ENCODE measurements around the gene ZC3H8.

The ZC3H8 gene

GRCh38 chr2:112164876-112165275, 90.0 kb downstream of the ZC3H8 start:
- DNase-seq (ENCODE audit: low read depth) = no peak

- peak; percentile 4 for DNase-seq (ENCODE audit: low read depth)
These were observed 91.3 kb downstream of the ZC3H8 start for GRCh38 chr2:112163541-112163981.

GRCh38 chr2:112162956-112163355, 91.9 kb downstream of the ZC3H8 start:
- DNase-seq (ENCODE audit: low read depth) = no peak

- DNase-seq (ENCODE audit: low read depth) = no peak
These were observed 92.5 kb downstream of the ZC3H8 start for GRCh38 chr2:112162341-112162740.
